Posterior vena cava (tissue), 2 donors: ENCODE results near the gene OR2H1. TPM values are rescaled to one million over a fixed set of nuclear protein-coding genes. Genes with fewer than 3 reads are reported as not detected.

Source experiments
- DNase-seq: peaks from one replicate; pipeline ENCODE4 v3.0.0-alpha.2; 2020; ENCODE audit warnings: low spot score
- intact Hi-C, 2 donors: fragments of 100-400 bp; cut with DNase I; formaldehyde crosslinking; loops; one replicate each; pipeline versions ENCODE4 v1.14.1 to v1.14.2; 2022 to 2023
- total RNA-seq, 2 donors: library from RNA; stranded (reverse); fragmentation: NEBNext Ultra II Directional; extraction: Animal tissue kit (Norgen Biotek cat#: 25700); gene quantifications; one replicate each; pipeline ENCODE4 v1.2.1, GENCODE V29; 2021
- donor health status: DM: yes; HTN: yes; CAD: no.
- donor health status: DM: yes; HTN: yes; CAD: no.

The OR2H1 gene
- total RNA-seq, 2 donors from 2014 or later: not detected

DNA sequence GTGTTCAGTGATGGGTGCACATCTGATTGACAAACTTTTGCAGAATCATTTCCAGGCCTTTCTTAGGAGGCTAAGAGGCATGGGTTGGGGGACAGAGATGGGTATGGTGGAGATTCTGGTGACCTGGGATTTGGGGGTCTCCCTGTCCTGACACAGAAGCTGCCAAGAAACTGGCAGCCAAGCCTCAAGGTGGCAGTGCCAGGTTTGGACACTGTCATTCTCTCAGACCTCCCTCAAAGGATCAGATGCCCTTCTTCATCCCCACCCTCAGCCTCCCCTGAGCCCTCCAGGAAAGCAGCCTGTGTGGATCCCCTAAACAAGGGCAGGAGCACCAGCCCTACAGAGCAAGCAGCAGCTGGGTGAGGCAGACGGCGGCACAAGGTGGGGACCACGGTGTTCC is 48.9 kb downstream of the OR2H1 start:
- intact Hi-C loops: no loop called here
- no peak for DNase-seq

DNA sequence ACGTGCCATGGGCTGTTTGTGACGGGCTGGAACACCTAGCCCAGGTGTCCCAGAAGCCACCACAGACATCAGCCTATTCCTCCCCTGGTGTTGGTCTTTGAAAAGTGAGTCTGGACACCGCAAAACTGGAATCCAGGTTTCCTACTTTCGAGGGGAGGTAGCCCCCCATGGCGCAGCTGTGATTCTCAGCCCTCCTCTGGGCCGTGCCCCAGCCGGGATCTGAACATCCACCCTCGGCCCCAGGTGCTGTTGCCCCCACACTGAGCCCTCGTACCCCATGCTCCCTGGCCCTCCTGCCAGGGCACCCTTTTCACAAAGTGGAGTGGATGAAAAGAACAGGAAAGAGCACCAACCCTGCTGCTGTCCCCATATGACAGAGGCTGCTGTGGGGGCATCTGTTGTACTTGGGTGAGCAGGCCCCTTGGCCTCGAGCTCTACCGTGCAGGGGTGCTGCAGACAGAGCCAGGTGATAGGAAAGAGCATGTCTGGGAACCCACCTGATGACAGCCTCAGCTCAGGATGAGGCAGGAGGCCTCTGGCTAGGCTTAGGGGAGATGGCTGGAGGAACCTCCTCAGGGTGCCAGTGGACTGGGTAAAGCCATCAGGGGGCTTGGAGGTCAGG is 49.6 kb downstream of the OR2H1 start:
- DNase-seq: no peak
- intact Hi-C loops: no loop called here

DNA sequence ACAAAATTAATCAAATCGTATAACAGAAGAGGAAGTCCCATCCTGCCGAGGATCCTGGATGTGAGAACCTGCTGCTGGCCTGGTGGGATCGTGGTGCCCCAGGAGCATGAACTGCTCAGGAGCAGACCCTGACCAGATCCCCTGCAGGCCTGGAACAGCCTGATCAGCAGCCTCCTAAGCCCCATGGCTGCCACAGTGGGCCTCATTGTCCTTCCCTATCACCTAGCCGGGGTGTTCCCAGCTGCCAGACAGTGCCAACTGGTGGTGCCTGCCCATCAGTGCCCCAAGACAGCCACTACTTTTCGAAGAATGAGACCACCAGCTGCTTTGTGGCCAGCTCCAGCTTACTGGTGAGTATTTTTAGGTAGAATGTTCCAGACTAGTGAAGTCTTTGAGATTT is 50.4 kb downstream of the OR2H1 start:
- no peak for DNase-seq
- intact Hi-C loops: no loop called here

DNA sequence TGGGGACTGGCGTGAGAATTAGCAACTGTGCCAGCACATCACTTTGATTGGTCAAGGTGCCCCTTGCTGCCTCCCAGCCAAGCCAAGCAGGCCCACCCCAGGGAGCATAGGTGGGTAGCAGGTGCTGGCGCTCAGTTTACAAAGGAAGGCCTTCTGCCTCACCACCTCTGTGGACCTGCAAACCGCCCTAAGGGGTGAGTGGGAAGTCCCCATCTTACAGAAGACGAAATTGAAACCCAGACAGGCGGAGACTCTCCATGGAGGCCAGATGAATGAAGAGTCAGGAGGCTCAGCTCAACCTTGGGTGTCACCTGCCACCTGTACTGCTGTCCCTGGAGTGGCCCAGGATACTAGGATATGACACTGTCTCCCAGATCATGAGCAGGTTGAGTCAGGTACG is 52.3 kb downstream of the OR2H1 start:
- DNase-seq: no peak
- intact Hi-C loops: no loop called here

DNA sequence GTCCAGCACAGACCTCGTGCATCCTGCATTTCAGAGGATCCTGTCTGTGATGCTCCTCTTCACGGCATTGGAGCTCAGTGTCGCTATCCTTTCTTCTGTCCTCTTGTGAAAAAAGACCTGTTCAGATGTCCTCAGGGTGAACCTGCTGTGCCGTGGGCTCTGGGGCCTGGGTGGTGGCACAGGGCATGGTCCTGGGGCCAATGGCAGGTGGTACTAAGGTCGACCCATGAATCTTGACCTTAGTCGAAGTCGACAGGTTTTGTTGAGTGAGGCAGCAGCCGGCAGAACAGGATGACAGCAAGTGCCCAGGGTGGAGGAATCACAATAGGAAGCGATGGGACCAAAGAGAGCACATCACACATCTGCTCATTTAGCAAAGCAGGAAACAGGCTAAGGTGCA is 52.8 kb downstream of the OR2H1 start:
- intact Hi-C loops: no loop called here
- no peak for DNase-seq

DNA sequence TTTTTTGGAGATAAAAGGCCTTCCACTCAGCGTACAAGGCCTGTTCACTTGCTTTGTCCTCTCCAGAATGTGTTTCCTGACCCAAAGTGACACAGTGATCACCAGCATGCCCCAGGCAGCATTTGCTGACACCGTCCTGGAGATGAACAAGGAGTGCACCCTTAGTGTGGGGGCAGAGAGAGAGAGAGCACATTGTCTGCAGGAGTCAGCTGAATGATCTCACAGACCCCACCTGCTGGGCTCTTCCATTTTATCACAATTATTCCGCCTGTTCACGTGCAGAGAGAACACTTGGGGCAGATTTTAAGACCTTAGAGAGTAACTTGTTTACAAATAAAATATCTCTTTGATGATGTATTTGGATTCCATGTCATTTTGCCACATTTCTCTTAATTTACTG is 53.2 kb downstream of the OR2H1 start:
- intact Hi-C loops: no loop called here
- DNase-seq: no peak

DNA sequence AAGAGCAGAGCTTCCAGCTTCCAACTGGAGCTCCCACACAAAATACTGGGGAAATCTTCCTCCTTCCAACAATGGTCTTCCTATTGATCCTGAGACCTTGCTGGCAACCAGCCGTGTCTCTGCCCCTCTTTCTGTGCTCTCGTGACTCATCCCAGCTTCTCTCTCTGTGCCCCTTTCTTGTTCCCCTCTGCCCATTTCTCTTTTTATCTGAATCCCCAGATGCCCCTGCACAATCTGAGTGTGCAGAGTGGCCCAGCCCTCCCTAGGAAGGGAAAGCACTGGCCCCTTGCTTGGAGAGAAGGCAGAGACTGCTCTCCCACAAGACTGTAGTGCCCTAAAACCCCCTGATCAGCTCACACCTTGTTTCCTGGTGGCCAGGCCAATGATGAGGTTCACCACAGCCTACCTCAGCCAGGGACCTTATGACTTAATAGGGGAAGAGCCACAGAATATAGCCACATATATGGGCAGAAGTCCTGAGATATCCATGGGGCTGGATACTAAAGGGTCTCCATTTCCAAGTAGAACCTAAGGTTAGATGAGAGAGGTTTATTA is 53.9 kb downstream of the OR2H1 start:
- intact Hi-C loops: no loop called here
- no peak for DNase-seq

Other genes with a start within 250 kb of the OR2H1 start
- not detected for gene OR14J1, start 155.5 kb upstream of the OR2H1 start, total RNA-seq
- not detected for gene OR5V1, start 88.3 kb upstream of the OR2H1 start, total RNA-seq
- gene OR12D3, start 81.9 kb upstream of the OR2H1 start, total RNA-seq: not detected
- gene OR12D2, start 61.5 kb upstream of the OR2H1 start, total RNA-seq: not detected
- not detected for gene OR12D1, start 42.2 kb upstream of the OR2H1 start, total RNA-seq
- not detected for gene OR10C1, start 17.8 kb upstream of the OR2H1 start, total RNA-seq
- not detected for gene OR11A1, start 84 bp upstream of the OR2H1 start, total RNA-seq
- gene MAS1L, start 30.8 kb downstream of the OR2H1 start, total RNA-seq: not detected
- gene UBD, start 102.6 kb downstream of the OR2H1 start, total RNA-seq: under 1 TPM in 1 of 2 donors, not detected in 1; 0.24 TPM
- not detected for gene OR2H2, start 128.0 kb downstream of the OR2H1 start, total RNA-seq
- 10 to 100 TPM; 48.4 to 53.0 TPM for gene GABBR1, start 176.0 kb downstream of the OR2H1 start, total RNA-seq
- under 1 TPM in 1 of 2 donors, not detected in 1; 0.69 TPM for gene MOG, start 199.9 kb downstream of the OR2H1 start, total RNA-seq
- gene ZFP57, start 224.0 kb downstream of the OR2H1 start, total RNA-seq: 1 to 10 TPM in 1 of 2 donors, under 1 TPM in 1; 0.24 to 6.5 TPM